Suprapubic skin (tissue), 4 donors: ENCODE measurements around the gene HSPG2. TPM values are rescaled to one million over a fixed set of nuclear protein-coding genes. Genes with fewer than 3 reads are reported as not detected.
A peak's percentile ranks its signal among the peaks of the same experiment; 100 is the strongest.

Experiments used
- DNase-seq, 2 donors: peaks; one replicate each; pipeline ENCODE4 v3.0.0-alpha.2; 2019; ENCODE audit warnings: low spot score in 2 of 2
- H3K27ac ChIP-seq: fragments of 200-600 bp; sonication (generic); one replicate; pipeline ENCODE4 v1.5.1; 2019
- H3K27me3 ChIP-seq: fragments of 200-600 bp; sonication (generic); one replicate; pipeline ENCODE4 v1.5.1; 2019
- H3K36me3 ChIP-seq: fragments of 200-600 bp; sonication (generic); one replicate; pipeline ENCODE4 v1.5.1; 2019
- H3K4me1 ChIP-seq: fragments of 200-600 bp; sonication (generic); one replicate; pipeline ENCODE4 v1.5.1; 2019
- H3K4me3 ChIP-seq: fragments of 200-600 bp; sonication (generic); one replicate; pipeline ENCODE4 v1.5.1; 2019; ENCODE audit warnings: mild to moderate bottlenecking
- H3K9me3 ChIP-seq: fragments of 200-600 bp; sonication (generic); one replicate; pipeline ENCODE4 v1.5.1; 2019
- CTCF ChIP-seq, 2 donors: fragments of 200-600 bp in 1 of 2; fragments of 450-650 bp in 1 of 2; sonication (generic) in 1 of 2; IDR thresholded peaks; one replicate each; pipeline ENCODE4 v1.5.1; 2016 to 2019; ENCODE audit warnings: antibody characterized with exemption in 2 of 2, mild to moderate bottlenecking in 1 of 2, moderate library complexity in 1 of 2
- EP300 ChIP-seq: sonication (generic); formaldehyde crosslinking; IDR thresholded peaks from one replicate; pipeline ENCODE4 v1.6.1; 2017; ENCODE audit warnings: antibody characterized with exemption
- POLR2A ChIP-seq, 2 donors: fragments of 450-650 bp; IDR thresholded peaks; one replicate each; pipeline ENCODE4 v1.6.1; 2017; ENCODE audit warnings: antibody characterized with exemption in 2 of 2, mild to moderate bottlenecking in 2 of 2, moderate library complexity in 2 of 2
- POLR2AphosphoS5 ChIP-seq, 3 donors: sonication (generic); formaldehyde crosslinking; IDR thresholded peaks; one replicate each; pipeline ENCODE4 v1.6.1; 2017; ENCODE audit warnings: antibody characterized with exemption in 3 of 3
- WGBS: methylation state at CpG from one replicate; pipeline ENCODE4 v1.1.5; 2018; 5-methylcytosine and 5-hydroxymethylcytosine counted together
- total RNA-seq, 4 donors: library from RNA; depleted of rRNA; stranded (reverse); fragments of >200 nt; gene quantifications; one replicate each; pipeline ENCODE4 v1.1.0, GENCODE V29; 2016

The HSPG2 gene
- total RNA-seq, 4 donors from 2014 or later: 97.5 to 164 (median 131) TPM

GRCh38 chr1:21912038-21912758 is 24.9 kb downstream of the HSPG2 start:
- no peaks in the 10 kb centered on the region for H3K27me3 ChIP-seq
- H3K27ac ChIP-seq: peak overlapping the region; percentile 88
- DNase-seq: no peak
- H3K9me3 ChIP-seq: no peaks in the 10 kb centered on the region
- peaks cover 90% of the 10 kb centered on the region for H3K4me1 ChIP-seq
- WGBS: 72% methylated on average over 9 of the region's 9 CpGs
- TF ChIP-seq EP300 (no peak), CTCF (IDR thresholded peaks at IDR 0.05) (no peak), POLR2AphosphoS5 (IDR thresholded peaks at IDR 0.05) (no peak), POLR2A (IDR thresholded peaks at IDR 0.05) (no peak)
- H3K36me3 ChIP-seq: no peaks in the 10 kb centered on the region
- H3K4me3 ChIP-seq: no peak overlapping the region

- Histone ChIP-seq H3K27me3 (no peaks in the 10 kb centered on the region), H3K36me3 (no peaks in the 10 kb centered on the region), H3K4me3 (no peak overlapping the region), H3K27ac (peak overlapping the region; percentile 88), H3K4me1 (peaks cover 98% of the 10 kb centered on the region), H3K9me3 (no peaks in the 10 kb centered on the region)
- TF ChIP-seq EP300 (no peak), POLR2A (IDR thresholded peaks at IDR 0.05) (no peak), POLR2AphosphoS5 (IDR thresholded peaks at IDR 0.05) (no peak), CTCF (IDR thresholded peaks at IDR 0.05) (no peak)
- no peak for DNase-seq
- 25% methylated on average over 5 of the region's 10 CpGs for WGBS
Measured at GRCh38 chr1:21911205-21912001, 25.7 kb downstream of the HSPG2 start.

GRCh38 chr1:21910558-21911204 is 26.4 kb downstream of the HSPG2 start:
- Histone ChIP-seq H3K4me1 (peaks cover 100% of the 10 kb centered on the region), H3K4me3 (no peak overlapping the region), H3K27me3 (no peaks in the 10 kb centered on the region), H3K36me3 (no peaks in the 10 kb centered on the region), H3K27ac (peak overlapping the region; percentile 88), H3K9me3 (no peaks in the 10 kb centered on the region)
- no peak for DNase-seq
- TF ChIP-seq CTCF (IDR thresholded peaks at IDR 0.05) (no peak), POLR2AphosphoS5 (IDR thresholded peaks at IDR 0.05) (no peak), EP300 (no peak), POLR2A (IDR thresholded peaks at IDR 0.05) (no peak)
- WGBS: 53% methylated on average over 11 of the region's 11 CpGs

- peak in 1 of 2 donors; percentile 81 for DNase-seq
Measured at GRCh38 chr1:21909787-21910503, 27.2 kb downstream of the HSPG2 start.

More at GRCh38 chr1:21909787-21910503, 27.2 kb downstream of the HSPG2 start:
- no peaks in the 10 kb centered on the region for H3K9me3 ChIP-seq
- TF ChIP-seq CTCF (IDR thresholded peaks at IDR 0.05) (peak in 1 of 2 donors; percentile 10), EP300 (no peak)
- 17% methylated on average over 8 of the region's 9 CpGs for WGBS
- peaks cover 100% of the 10 kb centered on the region for H3K4me1 ChIP-seq
- no peaks in the 10 kb centered on the region for H3K36me3 ChIP-seq
- H3K27me3 ChIP-seq: no peaks in the 10 kb centered on the region
- H3K27ac ChIP-seq: peak overlapping the region; percentile 88
- no peak overlapping the region for H3K4me3 ChIP-seq
